DOHH2 (cell line): ENCODE data around the gene KIAA1549.

Experiments
- H3F3A ChIP-seq: fragments of 200-600 bp; sonication (generic), shearing (Covaris generic); 2 replicates; pipeline ENCODE4 v1.6.0; 2016; ENCODE audit warnings: antibody characterized with exemption, mild to moderate bottlenecking; ENCODE audit not compliant: control insufficient read depth, insufficient read depth
- H3K27ac ChIP-seq: fragments of 200-600 bp; sonication (generic); 2 replicates; pipeline ENCODE4 v1.5.1; 2014; ENCODE audit warnings: low read depth, mild to moderate bottlenecking, low read length, moderate library complexity
- H3K27me3 ChIP-seq: fragments of 200-600 bp; sonication (generic); 2 replicates; pipeline ENCODE4 v1.6.1; 2014; ENCODE audit warnings: mild to moderate bottlenecking, low read length, mixed read lengths; ENCODE audit not compliant: control insufficient read depth
- H3K36me3 ChIP-seq: fragments of 200-600 bp; sonication (generic); 2 replicates; pipeline ENCODE4 v1.6.1; 2014; ENCODE audit warnings: mild to moderate bottlenecking, low read length, moderate library complexity, mixed read lengths; ENCODE audit not compliant: control insufficient read depth
- H3K4me1 ChIP-seq: fragments of 200-600 bp; sonication (generic); 2 replicates; pipeline ENCODE4 v1.6.1; 2014; ENCODE audit warnings: mild to moderate bottlenecking, low read length, mixed read lengths; ENCODE audit not compliant: control insufficient read depth
- H3K4me2 ChIP-seq: fragments of 200-600 bp; sonication (generic); 2 replicates; pipeline ENCODE4 v1.6.0; 2014; ENCODE audit warnings: mild to moderate bottlenecking, low read length, moderate library complexity
- H3K4me3 ChIP-seq: fragments of 200-600 bp; sonication (generic); 2 replicates; pipeline ENCODE4 v1.5.1; 2014; ENCODE audit warnings: mild to moderate bottlenecking, low read length, mixed read lengths
- H3K79me2 ChIP-seq: fragments of 200-600 bp; sonication (generic); 2 replicates; pipeline ENCODE4 v1.6.1; 2014; ENCODE audit warnings: mild to moderate bottlenecking, low read length, mixed read lengths; ENCODE audit not compliant: control insufficient read depth
- H3K9me2 ChIP-seq: fragments of 200-600 bp; sonication (generic); replicated peaks from 2 replicates; pipeline ENCODE4 v1.6.1; 2014; ENCODE audit warnings: mild to moderate bottlenecking, low read length, mixed read lengths; ENCODE audit not compliant: control insufficient read depth
- H3K9me3 ChIP-seq: fragments of 200-600 bp; sonication (generic); 2 replicates; pipeline ENCODE4 v1.6.1; 2014; ENCODE audit warnings: antibody characterized with exemption, low read length, mixed read lengths; ENCODE audit not compliant: control insufficient read depth, insufficient read depth
- H4K20me1 ChIP-seq: fragments of 200-600 bp; sonication (generic); 2 replicates; pipeline ENCODE4 v1.6.0; 2014; ENCODE audit warnings: low read depth, mild to moderate bottlenecking, antibody characterized with exemption, low read length, moderate library complexity; ENCODE audit not compliant: control insufficient read depth, insufficient read depth
- EZH2phosphoT487 ChIP-seq: fragments of 200-600 bp; sonication (generic); IDR thresholded peaks from 2 replicates; pipeline ENCODE4 v1.6.1; 2017; ENCODE audit warnings: borderline replicate concordance, mild to moderate bottlenecking, antibody characterized with exemption, low read length, moderate library complexity, mixed read lengths
- TF ChIP-seq, protein P1 (sequence below): fragments of 200-600 bp; sonication (generic); IDR thresholded peaks from one replicate; pipeline ENCODE4 v1.5.1; 2014; ENCODE audit warnings: antibody characterized with exemption, mild to moderate bottlenecking, low read depth, low read length; ENCODE audit not compliant: poor library complexity, severe bottlenecking

The KIAA1549 gene

DNA sequence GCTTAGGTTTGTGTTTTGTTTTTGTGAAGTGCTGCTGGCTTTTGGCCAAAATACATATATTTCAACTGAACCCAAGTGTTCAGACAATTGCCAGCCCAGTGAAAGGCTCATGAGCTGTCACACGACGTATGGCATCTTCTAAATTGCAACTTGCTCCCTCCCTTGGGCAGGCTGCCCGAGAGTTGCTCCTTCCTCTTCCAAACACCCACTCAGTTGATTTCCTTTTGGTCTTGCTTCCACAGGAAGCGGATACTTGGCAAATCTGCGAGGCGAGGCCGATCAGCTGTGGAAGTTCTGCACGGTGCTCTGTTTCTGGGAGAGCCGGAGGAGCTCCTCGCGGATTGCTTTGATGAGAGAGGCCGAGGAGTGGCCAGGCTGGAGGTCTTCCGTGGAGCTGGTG is 143.6 kb downstream of the KIAA1549 start:
- no peaks in the 10 kb centered on the region for H4K20me1 ChIP-seq
- no peak overlapping the region for H3K4me2 ChIP-seq

DNA sequence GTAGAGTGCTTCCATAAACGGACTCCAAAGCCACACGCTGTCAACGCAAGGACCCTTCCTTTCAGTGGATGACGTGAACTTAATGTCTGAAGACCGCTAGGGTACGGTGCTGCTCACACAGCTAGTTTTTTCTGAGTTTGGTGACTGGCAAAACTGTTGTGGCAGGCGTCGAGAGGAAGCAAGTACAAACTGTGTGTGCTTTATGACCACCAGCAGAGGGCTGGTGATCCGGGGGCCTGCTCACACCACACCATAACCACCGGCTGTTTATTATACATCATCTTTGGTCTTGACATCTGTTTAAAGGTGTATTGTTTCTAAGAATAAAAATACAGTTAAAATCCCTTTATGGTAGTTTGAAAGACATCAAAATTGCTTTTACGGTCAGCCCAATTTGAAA is 146.1 kb downstream of the KIAA1549 start:
- TF ChIP-seq, protein P1, sequence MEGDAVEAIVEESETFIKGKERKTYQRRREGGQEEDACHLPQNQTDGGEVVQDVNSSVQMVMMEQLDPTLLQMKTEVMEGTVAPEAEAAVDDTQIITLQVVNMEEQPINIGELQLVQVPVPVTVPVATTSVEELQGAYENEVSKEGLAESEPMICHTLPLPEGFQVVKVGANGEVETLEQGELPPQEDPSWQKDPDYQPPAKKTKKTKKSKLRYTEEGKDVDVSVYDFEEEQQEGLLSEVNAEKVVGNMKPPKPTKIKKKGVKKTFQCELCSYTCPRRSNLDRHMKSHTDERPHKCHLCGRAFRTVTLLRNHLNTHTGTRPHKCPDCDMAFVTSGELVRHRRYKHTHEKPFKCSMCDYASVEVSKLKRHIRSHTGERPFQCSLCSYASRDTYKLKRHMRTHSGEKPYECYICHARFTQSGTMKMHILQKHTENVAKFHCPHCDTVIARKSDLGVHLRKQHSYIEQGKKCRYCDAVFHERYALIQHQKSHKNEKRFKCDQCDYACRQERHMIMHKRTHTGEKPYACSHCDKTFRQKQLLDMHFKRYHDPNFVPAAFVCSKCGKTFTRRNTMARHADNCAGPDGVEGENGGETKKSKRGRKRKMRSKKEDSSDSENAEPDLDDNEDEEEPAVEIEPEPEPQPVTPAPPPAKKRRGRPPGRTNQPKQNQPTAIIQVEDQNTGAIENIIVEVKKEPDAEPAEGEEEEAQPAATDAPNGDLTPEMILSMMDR: no peak
- TF ChIP-seq EZH2phosphoT487: no peak
- no peaks in the 10 kb centered on the region for H3K9me3 ChIP-seq
- H3K27me3 ChIP-seq: no peaks in the 10 kb centered on the region
- no peaks in the 10 kb centered on the region for H3K36me3 ChIP-seq
- H3K4me2 ChIP-seq: no peak overlapping the region
- H3F3A ChIP-seq: no peaks in the 10 kb centered on the region
- no peaks in the 10 kb centered on the region for H3K79me2 ChIP-seq
- H3K27ac ChIP-seq: no peak overlapping the region
- no peaks in the 10 kb centered on the region for H3K9me2 ChIP-seq
- H3K4me1 ChIP-seq: no peaks in the 10 kb centered on the region
- no peaks in the 10 kb centered on the region for H4K20me1 ChIP-seq
- no peak overlapping the region for H3K4me3 ChIP-seq

More for the DNA sequence above, 143.6 kb downstream of the KIAA1549 start:
- H3F3A ChIP-seq: no peaks in the 10 kb centered on the region
- no peaks in the 10 kb centered on the region for H3K27me3 ChIP-seq
- H3K79me2 ChIP-seq: no peaks in the 10 kb centered on the region
- H3K4me3 ChIP-seq: no peak overlapping the region
- H3K9me2 ChIP-seq: no peaks in the 10 kb centered on the region
- H3K27ac ChIP-seq: no peak overlapping the region
- no peaks in the 10 kb centered on the region for H3K9me3 ChIP-seq
- H3K4me1 ChIP-seq: no peaks in the 10 kb centered on the region
- TF ChIP-seq EZH2phosphoT487: no peak
- TF ChIP-seq, protein P1: no peak
- H3K36me3 ChIP-seq: no peaks in the 10 kb centered on the region

DNA sequence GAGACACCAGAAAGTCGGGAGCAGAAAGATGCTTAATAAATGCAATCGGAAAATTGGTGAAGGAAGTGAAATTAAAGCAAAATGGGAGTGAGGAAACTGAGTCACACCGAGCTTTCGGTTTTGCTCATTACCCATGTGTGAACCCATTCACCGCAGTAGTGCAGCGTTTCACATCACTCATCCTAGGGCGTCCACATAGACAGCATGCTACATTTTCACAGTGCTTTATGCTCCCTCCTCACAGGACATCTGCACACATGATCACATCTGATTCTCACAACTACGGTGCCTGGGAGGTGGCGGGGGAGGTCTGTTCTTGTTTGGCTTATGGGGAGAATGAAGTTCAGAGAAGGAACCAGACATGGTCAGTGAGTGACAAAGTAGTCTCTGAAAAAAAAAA is 146.6 kb downstream of the KIAA1549 start:
- no peaks in the 10 kb centered on the region for H3K27me3 ChIP-seq
- TF ChIP-seq EZH2phosphoT487: no peak
- TF ChIP-seq, protein P1: no peak
- no peaks in the 10 kb centered on the region for H3K9me2 ChIP-seq
- no peaks in the 10 kb centered on the region for H3K79me2 ChIP-seq
- no peak overlapping the region for H3K27ac ChIP-seq
- H3F3A ChIP-seq: no peaks in the 10 kb centered on the region
- H3K4me2 ChIP-seq: no peak overlapping the region
- H3K36me3 ChIP-seq: no peaks in the 10 kb centered on the region
- H3K4me3 ChIP-seq: no peak overlapping the region
- no peaks in the 10 kb centered on the region for H3K9me3 ChIP-seq
- no peaks in the 10 kb centered on the region for H3K4me1 ChIP-seq
- H4K20me1 ChIP-seq: no peaks in the 10 kb centered on the region

DNA sequence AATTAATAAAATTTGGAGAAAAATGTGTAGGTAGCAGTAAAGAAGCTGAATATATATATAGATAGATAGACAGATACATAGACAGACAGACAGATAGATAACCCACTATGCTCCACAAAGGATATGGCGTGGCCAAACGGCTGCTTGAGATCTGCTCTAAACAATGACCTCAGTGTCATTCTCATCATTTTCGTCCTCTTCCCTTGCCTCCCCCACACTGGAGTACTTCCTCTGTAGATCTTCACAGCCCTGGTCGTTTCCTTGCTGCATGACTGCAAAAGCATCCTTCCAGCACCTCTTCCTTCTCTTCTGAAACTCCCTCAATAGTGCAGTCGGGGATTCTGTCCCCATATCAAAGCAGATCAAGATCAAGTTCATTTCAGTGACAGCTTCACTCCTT is 147.6 kb downstream of the KIAA1549 start:
- TF ChIP-seq, protein P1: no peak
- no peak for TF ChIP-seq EZH2phosphoT487
- no peaks in the 10 kb centered on the region for H3K9me2 ChIP-seq
- H3K9me3 ChIP-seq: no peaks in the 10 kb centered on the region
- no peaks in the 10 kb centered on the region for H4K20me1 ChIP-seq
- H3K79me2 ChIP-seq: no peaks in the 10 kb centered on the region
- H3K27ac ChIP-seq: no peak overlapping the region
- no peaks in the 10 kb centered on the region for H3K27me3 ChIP-seq
- no peak overlapping the region for H3K4me2 ChIP-seq
- H3K4me3 ChIP-seq: no peak overlapping the region
- no peaks in the 10 kb centered on the region for H3F3A ChIP-seq
- no peaks in the 10 kb centered on the region for H3K36me3 ChIP-seq
- H3K4me1 ChIP-seq: no peaks in the 10 kb centered on the region
